ENCODE results near the gene KAT14.
"Not testable (repeated sequence)": the region's sequence is repeated elsewhere in the genome, so short reads cannot be mapped to it uniquely, and the experiment has no call there.

- TF ChIP-seq, protein P1, sequence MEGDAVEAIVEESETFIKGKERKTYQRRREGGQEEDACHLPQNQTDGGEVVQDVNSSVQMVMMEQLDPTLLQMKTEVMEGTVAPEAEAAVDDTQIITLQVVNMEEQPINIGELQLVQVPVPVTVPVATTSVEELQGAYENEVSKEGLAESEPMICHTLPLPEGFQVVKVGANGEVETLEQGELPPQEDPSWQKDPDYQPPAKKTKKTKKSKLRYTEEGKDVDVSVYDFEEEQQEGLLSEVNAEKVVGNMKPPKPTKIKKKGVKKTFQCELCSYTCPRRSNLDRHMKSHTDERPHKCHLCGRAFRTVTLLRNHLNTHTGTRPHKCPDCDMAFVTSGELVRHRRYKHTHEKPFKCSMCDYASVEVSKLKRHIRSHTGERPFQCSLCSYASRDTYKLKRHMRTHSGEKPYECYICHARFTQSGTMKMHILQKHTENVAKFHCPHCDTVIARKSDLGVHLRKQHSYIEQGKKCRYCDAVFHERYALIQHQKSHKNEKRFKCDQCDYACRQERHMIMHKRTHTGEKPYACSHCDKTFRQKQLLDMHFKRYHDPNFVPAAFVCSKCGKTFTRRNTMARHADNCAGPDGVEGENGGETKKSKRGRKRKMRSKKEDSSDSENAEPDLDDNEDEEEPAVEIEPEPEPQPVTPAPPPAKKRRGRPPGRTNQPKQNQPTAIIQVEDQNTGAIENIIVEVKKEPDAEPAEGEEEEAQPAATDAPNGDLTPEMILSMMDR (IDR thresholded peaks at IDR 0.05), result not testable (repeated sequence)
- not testable (repeated sequence) for TF ChIP-seq POLR2AphosphoS5 (IDR thresholded peaks at IDR 0.05)
Measured at GRCh38 chr20:18180366-18180765, 42.7 kb downstream of the KAT14 start.
